Stimulated activated CD4-positive, alpha-beta T cell treated with anti-CD3 and anti-CD28 coated beads, Interleukin-1b, Interleukin-23, amount 100 ng/mL, for 48 hours (primary cell): ENCODE data around the gene DCLK1.
"Not testable (repeated sequence)": the region's sequence is repeated elsewhere in the genome, so short reads cannot be mapped to it uniquely, and the experiment has no call there.

Experiments used
- DNase-seq: peaks from one replicate; pipeline ENCODE4 v3.0.0-alpha.2; 2020

DCLK1 gene

DNA sequence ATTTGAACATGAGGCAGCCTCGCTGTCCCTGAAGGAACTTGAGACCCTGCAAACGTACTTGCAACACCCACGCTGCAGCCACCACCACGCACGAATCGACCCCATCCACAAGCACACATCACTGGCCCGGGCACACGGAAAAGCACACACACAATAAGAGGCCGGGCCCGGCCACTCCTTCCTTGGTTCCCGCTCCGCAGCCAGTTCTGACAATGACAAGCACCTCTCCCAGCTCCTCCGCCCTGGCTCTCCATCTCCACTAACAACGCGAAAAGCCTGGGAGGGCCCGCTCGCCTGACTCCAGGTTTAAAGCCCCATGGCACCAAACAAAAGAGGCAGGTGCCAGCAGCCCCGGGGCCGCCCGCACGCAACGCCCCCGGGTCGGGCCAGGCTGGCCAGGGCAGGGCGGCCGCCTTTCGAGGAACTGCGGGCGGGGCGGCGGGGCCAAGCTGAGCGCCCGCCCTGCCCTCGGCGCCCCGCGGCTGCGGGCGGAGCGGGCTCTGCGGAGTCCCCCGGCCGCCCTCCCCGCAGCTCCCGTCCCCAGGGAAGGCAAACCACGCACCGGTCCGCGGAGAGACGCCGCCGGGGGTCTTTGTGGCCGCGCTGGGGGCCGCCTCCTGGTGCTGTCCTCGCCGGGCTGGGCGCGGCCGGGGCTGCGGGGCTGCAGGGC is 495 bp downstream of the DCLK1 start:
- no peak for DNase-seq

DNA sequence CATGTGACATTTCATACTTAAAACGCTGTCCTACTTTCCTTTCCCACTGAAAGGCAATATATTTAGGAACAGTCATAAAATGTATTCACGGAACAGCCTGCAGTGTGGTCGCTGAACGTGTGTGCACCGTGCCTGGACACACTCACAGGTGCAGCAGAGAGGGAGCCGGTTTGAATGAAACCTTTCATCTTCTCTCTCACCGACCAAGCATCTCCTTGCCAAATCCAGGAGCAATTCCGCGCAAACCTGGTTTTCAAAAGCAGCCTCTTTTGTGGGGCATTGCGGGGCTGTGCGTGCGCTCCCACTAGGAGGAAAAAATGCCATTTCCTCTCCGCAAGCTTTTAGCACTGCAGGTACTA is 1.0 kb downstream of the DCLK1 start:
- no peak for DNase-seq

DNA sequence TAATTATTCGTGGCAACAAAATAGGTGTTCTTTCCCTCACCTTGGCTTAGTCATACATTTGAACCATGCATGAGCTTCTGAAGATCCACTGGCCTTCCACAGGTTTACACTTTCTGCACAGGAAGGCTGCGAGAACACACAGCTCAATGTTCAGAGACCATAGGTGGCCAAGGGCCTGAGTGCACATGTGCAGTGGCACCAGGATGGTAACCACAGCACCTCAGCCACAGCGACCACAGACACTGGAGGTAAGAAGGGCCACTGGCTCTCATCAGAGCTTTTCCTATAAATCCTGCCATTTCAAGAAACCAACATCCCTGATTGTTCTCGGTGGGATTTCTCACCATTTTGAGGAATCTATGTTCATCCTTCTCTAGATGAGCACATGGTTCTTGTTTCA is 1.6 kb downstream of the DCLK1 start:
- no peak for DNase-seq

DNA sequence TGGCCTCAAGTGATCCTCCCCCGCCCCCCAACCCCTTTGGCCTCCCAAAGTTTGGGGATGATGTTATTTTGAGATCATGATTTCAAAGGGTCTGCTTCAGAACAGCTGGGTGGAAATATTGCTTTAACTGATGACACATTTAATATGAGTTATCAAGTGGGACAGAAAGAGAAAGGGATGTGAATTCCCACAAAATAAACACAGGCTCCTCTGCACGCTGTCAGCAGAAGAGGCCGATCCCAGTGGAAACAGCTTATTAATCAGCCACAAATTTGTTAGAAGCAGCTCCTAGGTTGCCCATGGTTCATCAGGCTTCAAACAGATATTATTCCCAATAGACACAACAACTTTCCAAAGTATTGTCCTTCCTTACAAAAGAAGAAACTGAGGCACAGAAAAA is 4.7 kb downstream of the DCLK1 start:
- DNase-seq: no peak

DNA sequence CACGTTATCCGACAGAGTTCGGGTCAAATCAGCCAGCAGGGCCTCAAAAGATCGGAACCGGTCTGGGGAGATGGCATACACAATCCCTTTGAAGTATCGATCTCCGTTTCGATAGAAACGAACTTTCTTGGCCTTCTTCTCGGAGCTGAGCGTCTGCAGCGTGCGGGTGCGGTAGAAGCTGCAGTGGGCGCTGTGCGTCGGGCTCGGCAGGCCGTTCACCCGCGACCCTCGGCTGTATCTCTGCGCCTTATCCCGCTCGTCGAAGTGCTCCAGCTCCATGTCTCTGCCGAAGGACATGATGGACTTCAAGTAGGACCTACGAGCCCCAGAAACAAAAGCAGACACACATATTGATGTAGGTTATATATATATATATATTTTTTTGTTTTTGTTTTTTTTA is 5.3 kb downstream of the DCLK1 start:
- DNase-seq: no peak

DNA sequence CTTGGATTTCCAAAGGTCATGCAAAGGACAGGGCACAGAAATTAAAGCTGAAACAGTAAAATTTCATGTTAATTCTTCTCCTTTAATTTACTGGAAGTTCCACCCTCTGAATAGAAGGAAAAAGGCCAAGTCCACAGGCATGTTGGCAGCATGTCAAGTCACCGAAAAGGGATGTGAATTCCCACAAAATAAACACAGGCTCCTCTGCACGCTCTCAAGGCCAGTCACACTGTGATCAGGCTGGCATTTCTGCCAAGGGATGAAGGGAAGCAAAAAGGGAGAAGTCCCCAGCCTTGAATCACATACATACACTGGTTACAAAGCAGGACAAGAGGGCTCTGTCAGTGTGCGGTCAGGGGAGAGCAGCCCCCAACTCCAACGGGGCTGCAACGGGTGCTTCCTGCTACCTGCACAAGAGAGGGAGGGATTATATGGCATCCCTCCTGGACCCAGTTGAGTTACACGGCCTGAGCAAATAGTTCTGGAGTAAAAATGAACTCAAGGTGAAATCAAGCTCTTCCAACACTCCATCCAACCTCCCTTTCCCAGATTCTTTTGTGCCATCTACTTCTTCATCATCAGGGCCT is 6.9 kb downstream of the DCLK1 start:
- no peak for DNase-seq

DNA sequence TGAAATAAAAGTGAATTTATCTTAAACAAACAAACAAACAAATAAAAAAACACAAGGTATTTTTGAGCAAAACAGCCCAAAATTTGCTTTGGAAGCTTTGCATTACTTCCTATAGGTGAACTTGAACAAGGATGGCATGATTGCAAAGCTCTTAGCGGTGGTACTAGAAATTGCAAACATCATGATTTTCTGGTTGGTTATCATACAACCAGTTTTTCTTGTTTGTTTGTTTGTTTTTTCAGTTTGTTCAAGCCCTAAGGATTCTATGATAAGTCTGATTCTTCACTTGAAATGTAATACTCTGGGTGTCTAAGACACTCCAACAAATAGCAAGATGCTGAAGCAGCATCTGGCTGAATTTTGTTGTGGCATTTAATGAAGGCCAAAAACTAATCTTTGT is 15.9 kb downstream of the DCLK1 start:
- DNase-seq: no peak

DNA sequence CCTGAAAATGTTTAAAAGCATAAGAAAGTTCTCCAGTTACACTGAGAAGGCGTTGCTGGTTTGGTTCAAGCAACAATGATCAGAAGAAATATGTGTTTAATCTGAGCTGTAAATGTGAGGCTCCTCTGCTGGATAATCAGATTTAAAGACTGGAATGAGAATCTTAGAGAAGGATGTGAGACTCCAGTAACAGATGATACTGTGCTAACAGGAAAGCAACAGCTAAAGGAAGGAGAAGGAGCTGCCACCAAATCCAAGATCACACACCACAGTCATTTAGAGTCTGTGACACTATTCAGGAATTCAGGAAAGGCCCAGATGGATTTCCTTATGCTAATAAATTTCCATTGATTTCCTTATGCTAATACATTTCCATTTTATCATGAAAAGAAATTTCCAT is 16.9 kb downstream of the DCLK1 start:
- no peak for DNase-seq

DNA sequence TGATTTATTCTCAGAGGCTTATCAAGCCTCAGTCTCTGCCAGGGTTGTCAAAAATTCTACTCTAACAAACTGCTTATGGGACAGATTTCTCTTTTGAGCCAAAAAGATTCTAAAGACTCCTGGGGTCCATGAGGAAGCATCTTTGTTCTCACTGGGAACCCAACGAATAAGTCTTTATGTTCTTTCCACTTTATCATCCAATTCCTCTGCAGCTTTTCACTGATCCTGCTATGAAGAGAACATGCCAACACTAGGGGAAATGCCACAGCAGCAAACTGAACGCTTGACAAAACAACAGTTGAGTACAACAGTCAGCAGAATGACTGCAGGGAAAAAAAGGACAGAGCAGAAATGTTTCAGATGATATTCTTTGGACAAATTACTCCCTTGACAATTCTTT is 22.2 kb downstream of the DCLK1 start:
- no peak for DNase-seq

DNA sequence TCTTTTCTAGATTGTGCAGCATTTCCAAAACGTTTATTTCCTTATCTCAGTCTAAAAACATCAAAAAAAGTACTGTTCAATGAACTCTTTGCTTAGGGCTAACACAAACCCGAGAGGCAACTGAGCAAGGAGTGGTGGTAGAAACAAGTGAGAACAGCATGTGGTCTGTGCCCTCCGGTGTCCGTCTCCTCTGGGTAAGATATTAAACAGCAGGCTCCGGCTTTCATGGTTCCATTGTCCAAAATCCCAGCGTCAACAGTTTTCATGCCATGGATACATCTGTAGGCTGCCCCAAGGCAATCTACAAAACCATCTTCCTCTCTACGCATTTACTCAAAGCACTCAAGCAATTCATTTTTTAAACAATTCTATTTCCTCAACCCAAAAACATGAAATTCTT is 22.8 kb downstream of the DCLK1 start:
- DNase-seq: no peak

DNA sequence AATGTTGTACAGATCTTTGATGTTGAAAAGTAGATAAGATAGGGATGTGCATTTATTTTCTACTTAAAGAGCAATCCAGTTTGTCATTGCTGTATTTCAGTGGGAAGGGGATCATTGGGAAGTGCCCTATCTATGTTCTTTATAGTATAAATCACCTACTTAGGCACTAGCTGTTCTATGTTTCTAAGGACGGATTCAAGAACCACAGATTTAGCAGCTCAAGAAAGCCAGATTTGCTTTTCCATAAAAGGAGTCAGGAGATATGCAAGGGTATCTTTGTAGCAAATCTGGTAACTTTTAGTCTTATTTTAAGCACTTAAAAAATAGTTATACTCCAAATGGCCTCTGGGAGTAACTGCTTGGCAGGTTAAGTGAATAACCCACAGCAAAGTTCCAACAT is 23.7 kb downstream of the DCLK1 start:
- DNase-seq: no peak

DNA sequence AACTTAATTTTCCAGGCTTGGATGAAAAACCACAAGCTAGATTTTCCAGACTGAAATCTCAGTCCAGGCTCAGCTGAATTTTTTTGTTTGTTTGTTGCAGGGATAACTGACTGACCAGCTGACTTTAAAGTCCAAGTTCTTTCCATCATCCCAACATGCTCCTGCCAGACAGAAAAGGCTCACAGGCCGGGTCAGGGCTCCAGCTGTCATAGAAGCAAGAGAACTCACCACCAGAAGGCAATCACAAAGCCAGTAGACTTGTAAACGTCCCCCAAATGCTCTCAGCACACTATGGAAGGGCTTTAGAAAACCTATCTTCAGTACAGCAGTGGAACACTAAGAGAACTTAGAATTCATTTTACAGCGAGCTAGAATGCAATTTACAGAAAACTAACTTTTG is 25.5 kb downstream of the DCLK1 start:
- no peak for DNase-seq

DNA sequence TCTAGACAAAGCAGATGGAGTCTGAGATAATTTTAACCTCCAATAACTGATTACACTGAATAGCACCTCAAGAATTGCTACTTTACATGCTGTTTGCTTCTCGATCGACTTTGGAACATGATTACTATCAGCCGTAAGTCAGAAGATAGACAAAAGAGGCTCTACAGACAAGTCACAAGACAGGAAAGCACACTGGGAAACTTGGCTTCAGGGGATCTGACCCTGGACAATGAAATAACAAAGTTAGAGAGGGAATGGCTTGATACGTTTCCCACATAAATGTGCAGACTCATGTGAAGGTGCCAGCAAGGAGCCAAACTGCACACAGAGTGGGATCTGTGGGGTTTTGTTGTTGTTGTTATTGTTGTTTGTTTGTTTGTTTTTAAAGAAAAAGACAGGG is 28.5 kb downstream of the DCLK1 start:
- no peak for DNase-seq

DNA sequence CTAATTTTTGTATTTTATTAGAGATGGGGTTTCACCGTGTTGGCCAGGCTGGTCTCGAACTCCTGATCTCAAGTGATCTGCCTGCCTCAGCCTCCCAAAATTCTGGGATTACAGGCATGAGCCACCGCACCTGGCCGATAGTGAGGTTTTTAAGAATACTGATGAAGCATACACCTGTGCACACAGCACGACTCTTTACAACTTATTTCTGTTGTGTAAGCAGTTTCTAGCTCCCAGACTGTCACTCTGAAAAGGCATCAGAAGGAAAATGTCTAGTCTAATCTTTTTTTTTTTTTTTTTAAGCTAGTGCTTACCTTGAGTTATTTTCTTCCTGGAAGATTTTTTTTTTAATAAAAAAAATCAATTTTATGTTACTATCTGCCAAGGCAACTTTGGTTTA is 29.3 kb downstream of the DCLK1 start:
- DNase-seq: not testable (repeated sequence)

DNA sequence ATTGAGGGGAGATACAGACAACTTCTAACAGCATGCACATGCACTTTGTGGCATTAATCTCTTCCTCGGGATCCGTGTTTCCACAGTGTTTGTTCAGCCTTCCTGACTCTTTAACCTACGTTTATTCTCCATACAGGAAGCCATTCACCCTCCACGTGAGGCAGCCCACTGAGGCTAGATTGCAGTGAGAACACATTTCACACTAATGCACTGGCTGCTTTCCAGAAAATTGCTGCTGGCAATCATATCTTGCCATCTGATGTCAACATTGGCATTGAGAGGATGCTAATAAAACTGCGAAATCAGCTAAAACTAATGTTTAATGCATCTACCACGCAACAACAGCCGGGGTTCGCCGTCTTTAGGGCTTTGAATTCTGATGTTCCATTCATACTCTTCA is 30.0 kb downstream of the DCLK1 start:
- DNase-seq: no peak

DNA sequence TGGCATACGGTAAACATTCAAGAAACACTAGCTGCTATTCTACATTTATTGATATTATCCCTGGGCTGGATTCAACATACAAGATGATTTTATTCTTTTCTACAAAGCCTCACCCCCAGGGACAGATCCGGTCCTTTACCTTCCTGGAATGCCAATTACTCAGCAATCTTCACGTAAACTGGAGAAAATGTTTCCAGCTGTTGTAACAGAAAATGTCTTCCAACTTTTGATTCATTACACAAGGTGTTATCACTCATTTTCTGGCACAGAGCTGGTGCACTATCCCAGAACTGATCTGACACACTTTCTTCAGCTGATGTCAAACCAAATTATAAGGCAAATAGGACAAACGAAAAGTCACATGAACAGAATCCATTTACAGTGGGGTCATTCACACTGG is 33.1 kb downstream of the DCLK1 start:
- DNase-seq: no peak

DNA sequence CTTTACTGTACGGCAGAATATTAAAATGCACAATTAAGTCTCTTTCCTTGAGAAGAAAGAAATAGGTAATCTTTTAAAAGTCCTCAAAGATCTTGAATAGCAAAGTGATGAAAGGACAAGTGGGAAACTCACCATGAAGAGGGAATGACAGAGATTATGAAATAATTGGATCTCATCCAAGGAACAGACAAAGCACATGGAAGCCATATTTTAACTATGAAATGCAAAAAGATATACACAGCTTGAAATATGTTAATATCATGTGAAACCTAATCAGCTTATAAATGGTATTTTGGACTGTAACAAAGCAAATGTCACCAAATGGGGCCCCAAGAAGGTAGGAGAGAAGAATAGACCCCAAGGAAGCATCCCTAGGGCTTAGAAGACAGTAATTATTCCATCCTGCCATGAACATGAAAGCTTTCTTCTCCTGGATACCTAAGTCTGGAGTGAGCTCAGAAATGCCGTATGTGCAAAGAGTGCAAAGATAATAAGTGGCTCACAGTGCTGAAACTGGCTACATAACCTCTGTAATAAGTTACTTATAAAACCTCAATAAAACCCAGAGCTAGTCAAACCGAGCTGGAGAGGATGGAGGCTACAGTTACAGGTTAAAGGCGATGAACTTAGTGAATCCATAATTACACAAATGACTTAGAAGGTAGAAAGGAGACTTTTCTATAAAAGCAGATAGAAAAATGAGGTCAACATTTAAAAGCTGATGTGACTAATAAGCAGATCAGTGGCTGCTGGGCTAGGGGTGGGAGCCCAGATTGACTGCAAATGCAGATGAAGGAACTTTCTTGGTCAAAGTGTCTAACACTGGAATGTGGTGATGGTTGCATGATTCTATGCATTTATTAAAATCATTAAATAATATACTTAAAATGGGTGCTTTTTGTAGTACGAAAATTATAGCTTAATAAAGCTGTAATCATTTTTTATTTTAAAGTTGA is 34.4 kb downstream of the DCLK1 start:
- no peak for DNase-seq

DNA sequence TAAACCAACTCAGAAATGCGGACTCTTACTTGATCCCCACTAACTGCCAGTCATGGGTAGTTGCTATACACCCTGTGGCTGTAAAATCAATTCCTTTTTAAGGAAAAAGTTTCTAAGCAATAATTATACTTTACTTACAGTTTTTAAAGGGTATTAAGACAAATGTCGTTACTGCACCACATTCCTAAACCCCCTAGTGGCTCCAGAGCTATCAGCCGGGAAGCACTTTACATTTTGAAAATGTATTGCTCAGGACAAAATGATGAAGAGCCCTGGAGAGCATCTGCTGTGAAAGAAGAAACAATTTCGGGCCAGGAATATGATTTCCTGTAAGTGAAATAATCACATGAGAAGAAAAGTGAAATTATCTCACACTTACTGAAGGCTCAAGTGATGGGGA is 36.7 kb downstream of the DCLK1 start:
- no peak for DNase-seq

DNA sequence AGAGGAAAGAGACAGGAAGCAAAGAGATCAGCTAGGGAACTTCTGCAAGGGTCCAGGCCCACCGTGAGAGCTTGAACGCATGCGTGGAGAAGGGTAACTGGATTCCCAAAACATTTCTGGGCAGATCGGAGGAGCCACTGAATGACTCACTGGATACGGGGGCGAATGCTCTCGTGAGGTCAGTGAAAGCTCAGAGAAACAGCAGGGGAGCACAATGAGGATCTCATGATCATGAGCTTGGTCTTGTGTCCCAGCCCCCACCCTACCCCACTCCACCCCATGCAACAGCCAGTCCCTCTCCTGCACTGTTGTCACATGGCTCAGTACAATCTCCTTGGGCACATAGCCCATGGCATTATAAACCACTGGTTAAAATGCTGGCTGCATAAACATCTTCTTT is 40.6 kb downstream of the DCLK1 start:
- DNase-seq: no peak

DNA sequence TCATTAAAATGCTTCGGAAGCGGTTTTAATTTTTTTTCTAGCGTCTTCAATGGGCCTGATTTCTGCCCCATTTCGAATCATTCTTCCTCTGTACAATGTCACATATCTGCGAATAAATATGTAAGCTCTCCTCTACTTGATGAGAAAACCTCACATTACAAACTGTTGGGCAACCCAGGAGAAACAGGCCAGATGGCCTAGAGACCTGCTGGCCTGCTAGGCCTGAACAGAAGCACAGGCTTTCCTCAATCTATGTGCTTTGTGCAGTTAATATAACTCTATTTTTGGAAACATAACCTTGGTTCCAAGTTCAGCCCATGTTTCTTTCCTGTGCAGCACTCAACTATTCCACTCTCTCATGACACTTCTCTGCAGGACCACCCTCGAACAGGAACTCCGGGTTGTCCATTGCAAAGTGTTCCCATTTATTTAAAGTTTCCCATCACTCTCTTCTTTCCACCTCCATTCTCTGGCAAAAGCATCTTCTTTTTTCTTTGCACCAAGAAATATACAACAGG is 42.0 kb downstream of the DCLK1 start:
- DNase-seq: no peak

DNA sequence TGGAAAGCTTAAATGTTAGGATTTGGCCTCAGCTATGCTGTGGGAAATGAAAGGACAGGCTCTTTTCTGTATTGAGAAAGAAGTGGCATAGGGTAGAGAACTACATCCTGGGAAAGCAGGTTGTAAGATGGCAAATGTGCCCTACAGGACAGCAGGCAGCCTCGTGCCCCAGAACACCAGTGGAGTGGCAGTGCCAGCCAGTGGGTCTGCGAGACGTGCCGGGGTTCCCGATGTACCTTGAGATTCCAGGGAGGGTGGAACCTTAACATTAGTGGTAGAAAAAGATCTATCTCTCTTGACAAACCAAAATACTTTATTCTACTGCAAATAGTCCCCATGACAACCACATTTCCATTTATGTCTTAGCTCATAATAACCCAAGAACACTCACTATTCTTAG is 42.7 kb downstream of the DCLK1 start:
- no peak for DNase-seq

DNA sequence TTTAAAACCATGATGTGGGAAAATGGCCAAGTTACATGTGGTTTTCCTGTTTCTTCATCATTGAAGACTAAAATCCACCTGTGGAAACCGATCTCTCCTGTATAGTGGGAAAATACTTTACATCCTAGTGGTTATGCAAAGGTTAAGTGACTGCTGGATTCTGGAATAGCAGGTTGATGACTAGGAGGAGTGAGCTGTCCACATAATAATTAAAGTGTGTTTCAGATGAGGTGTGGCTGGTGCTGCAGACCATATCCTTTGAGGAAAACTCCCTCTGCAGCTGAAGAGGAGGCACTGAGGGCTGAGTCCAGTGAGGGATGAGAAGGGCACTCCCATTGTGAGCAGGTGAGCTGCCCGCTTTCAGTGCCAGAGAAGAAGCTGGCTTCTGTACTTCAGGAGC is 43.2 kb downstream of the DCLK1 start:
- no peak for DNase-seq

DNA sequence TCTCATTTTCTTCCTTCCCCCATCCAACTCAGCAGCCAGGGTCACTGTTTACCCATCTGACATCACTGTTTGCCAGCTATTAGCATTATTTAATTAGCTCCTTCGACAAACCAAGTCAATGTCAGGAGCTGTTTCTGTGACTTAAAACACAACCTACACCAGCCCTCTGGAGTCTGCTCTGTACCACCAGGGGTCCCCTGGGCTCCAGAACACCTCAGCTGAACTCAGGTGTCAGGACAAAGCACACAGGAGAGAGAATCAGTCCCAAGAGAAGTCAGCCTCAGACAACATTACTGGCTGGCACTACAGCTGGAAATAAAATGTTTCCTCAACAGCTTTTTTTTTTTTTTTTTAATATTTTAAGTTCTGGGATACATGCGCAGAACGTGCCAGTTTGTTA is 45.1 kb downstream of the DCLK1 start:
- no peak for DNase-seq

DNA sequence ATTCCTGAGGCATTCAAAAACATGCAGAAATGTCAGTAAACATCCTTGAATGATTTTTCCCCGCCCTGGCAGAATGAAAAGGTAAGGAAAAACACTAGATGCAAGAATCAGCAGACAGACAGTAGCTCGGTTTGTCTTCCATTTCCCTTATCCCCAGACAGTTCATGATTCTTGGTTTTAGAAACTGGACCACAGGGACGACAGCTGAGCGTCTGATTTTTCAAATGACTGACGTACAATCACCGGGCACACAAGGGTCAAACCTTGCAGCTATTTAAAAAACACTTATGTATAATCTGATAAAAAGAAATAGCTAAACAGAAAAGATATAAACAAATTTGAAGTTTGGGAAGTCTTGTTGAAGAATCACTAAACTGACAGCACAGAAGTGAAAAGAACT is 47.1 kb downstream of the DCLK1 start:
- no peak for DNase-seq
